ENCODE measurements around the gene TEX26. TPM values are rescaled to one million over a fixed set of nuclear protein-coding genes. Genes with fewer than 3 reads are reported as not detected.

Gene TEX26
- polyA plus RNA-seq, 3 donors = not detected

DNA sequence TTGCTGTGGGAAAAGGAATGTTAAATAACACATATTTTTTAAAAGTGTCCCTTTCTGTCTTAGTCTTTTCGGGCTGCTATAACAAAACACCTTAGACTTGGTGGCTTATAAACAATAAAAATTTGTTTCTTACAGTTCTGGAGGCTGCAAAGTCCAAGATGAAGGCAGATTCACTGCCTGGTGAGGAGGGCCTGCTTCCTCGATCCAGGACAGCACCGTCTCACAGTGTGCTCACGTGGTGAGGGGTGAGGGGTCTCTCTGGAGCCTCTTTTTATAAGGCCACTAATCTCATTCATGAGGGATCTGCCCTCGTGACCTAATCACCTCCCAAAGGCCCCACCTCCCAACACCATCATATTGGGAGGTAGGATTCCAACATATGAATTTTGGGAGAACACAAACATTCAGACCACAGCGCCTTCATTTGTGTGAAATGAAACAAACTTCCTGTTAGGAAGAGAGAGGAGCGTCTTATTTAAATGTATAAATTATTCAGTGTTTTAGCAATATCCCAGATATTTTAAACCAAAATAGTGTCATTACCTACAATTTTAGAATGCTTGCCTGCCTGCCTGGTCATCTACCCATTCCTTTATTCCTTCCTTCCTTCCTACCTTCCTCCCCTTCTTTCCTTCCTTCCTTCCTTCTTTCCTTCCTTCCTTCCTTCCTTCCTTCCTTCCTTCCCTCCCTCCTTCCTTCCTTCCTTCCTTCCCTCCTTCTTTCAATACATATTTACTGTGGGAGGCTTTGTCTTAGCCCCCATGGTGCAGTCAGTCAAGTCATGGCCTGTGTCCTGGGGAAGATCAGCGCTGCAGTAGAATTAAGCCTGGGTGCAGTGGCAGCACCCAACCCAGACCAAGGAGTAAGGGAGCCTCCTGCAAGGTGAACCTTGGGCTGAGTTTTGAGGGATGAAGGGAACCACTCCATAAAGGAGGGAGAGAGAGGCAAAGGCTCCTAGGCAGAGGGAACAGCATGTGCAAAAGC, 84.2 kb downstream of the TEX26 start:
- Histone ChIP-seq H3K9me3 (replicated peaks in 1 of 2; ENCODE audit: control insufficient read depth in 1 of 2, insufficient read depth in 1 of 2, low read length in 2 of 2) (no peaks in the 10 kb centered on the region), H3K79me2 (ENCODE audit: insufficient read depth, low read length) (no peaks in the 10 kb centered on the region), H3K9ac (ENCODE audit: insufficient read depth, low read length, poor library complexity, severe bottlenecking) (no peak overlapping the region), H3K4me2 (replicated peaks; ENCODE audit: extremely low read depth, low read length, poor library complexity, severe bottlenecking) (no peak overlapping the region), H3K36me3 (replicated peaks in 1 of 2; ENCODE audit: control insufficient read depth in 1 of 2, insufficient read depth in 2 of 2, low read length in 2 of 2) (no peaks in the 10 kb centered on the region), H3K4me1 (ENCODE audit: control insufficient read depth in 1 of 2, insufficient read depth in 2 of 2, low read length in 2 of 2) (no peaks in the 10 kb centered on the region), H3K27ac (ENCODE audit: low read depth in 1 of 2, low read length in 2 of 2) (no peak overlapping the region), H3K27me3 (ENCODE audit: control insufficient read depth in 2 of 2, insufficient read depth in 2 of 2, low read length in 2 of 2) (peaks cover 0 to 2% of the 10 kb centered on the region in 2 donors), H4K20me1 (ENCODE audit: insufficient read depth, low read length) (no peaks in the 10 kb centered on the region), H2AFZ (ENCODE audit: insufficient read depth, low read depth, low read length, poor library complexity, severe bottlenecking) (no peak overlapping the region), H3K4me3 (replicated peaks in 1 of 3; ENCODE audit: low read depth in 2 of 3, low read length in 3 of 3) (no peak overlapping the region)
- Mint-ChIP-seq H3K4me3 (no peak overlapping the region), H3K4me1 (peaks cover 4% of the 10 kb centered on the region), H3K36me3 (no peaks in the 10 kb centered on the region), H3K27me3 (ENCODE audit: low read depth in 3 of 3) (peaks cover 10 to 23% (median 20%) of the 10 kb centered on the region in 3 donors), H3K27ac (no peak overlapping the region), H3K9me3 (peaks cover 0 to 2% (median 0%) of the 10 kb centered on the region in 7 donors)
- TF ChIP-seq, protein P1, sequence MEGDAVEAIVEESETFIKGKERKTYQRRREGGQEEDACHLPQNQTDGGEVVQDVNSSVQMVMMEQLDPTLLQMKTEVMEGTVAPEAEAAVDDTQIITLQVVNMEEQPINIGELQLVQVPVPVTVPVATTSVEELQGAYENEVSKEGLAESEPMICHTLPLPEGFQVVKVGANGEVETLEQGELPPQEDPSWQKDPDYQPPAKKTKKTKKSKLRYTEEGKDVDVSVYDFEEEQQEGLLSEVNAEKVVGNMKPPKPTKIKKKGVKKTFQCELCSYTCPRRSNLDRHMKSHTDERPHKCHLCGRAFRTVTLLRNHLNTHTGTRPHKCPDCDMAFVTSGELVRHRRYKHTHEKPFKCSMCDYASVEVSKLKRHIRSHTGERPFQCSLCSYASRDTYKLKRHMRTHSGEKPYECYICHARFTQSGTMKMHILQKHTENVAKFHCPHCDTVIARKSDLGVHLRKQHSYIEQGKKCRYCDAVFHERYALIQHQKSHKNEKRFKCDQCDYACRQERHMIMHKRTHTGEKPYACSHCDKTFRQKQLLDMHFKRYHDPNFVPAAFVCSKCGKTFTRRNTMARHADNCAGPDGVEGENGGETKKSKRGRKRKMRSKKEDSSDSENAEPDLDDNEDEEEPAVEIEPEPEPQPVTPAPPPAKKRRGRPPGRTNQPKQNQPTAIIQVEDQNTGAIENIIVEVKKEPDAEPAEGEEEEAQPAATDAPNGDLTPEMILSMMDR (IDR thresholded peaks at IDR 0.05) = no peak
- intact Hi-C loops (cut with micrococcal nuclease) = no loop called here
- DNase-seq = no peak
- no CpG with 5 or more reads among the region's 8 CpGs for WGBS (ENCODE audit: insufficient coverage)

DNA sequence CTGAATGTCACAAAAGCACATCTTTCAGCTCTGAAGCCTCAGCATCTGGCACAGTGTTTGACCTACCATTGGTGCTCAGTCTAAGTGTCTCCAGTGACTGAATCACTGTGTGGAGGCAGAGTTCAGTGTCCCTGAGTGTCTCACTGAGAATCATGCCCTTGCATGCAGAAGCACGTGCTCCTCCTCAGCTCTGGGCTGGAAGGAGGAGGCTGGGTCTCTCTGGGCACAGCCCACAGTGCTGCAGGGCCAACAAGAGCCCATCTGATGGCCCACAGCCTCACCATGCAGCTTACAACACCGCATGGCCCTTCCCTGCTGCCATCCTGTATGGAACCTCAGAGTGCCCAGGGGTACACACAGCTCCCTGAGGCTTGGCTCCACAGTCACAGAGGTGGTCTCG, 86.1 kb downstream of the TEX26 start:
- Histone ChIP-seq H3K79me2 (ENCODE audit: insufficient read depth, low read length) (no peaks in the 10 kb centered on the region), H3K4me3 (replicated peaks in 1 of 3; ENCODE audit: low read depth in 2 of 3, low read length in 3 of 3) (no peak overlapping the region), H3K4me1 (ENCODE audit: control insufficient read depth in 1 of 2, insufficient read depth in 2 of 2, low read length in 2 of 2) (no peaks in the 10 kb centered on the region), H3K9ac (ENCODE audit: insufficient read depth, low read length, poor library complexity, severe bottlenecking) (no peak overlapping the region), H3K9me3 (replicated peaks in 1 of 2; ENCODE audit: control insufficient read depth in 1 of 2, insufficient read depth in 1 of 2, low read length in 2 of 2) (no peaks in the 10 kb centered on the region), H3K27me3 (ENCODE audit: control insufficient read depth in 2 of 2, insufficient read depth in 2 of 2, low read length in 2 of 2) (peaks cover 0 to 5% of the 10 kb centered on the region in 2 donors), H3K4me2 (replicated peaks; ENCODE audit: extremely low read depth, low read length, poor library complexity, severe bottlenecking) (no peak overlapping the region), H3K36me3 (replicated peaks in 1 of 2; ENCODE audit: control insufficient read depth in 1 of 2, insufficient read depth in 2 of 2, low read length in 2 of 2) (no peaks in the 10 kb centered on the region), H3K27ac (ENCODE audit: low read depth in 1 of 2, low read length in 2 of 2) (no peak overlapping the region), H2AFZ (ENCODE audit: insufficient read depth, low read depth, low read length, poor library complexity, severe bottlenecking) (no peak overlapping the region), H4K20me1 (ENCODE audit: insufficient read depth, low read length) (no peaks in the 10 kb centered on the region)
- intact Hi-C loops (cut with micrococcal nuclease) = no loop called here
- no peaks in the 10 kb centered on the region for H3K4me1 Mint-ChIP-seq
- 92% methylated on average over 3 of the region's 3 CpGs for WGBS (ENCODE audit: insufficient coverage)
- H3K9me3 Mint-ChIP-seq = peaks cover 0 to 2% (median 0%) of the 10 kb centered on the region in 7 donors
- H3K4me3 Mint-ChIP-seq = no peak overlapping the region
- TF ChIP-seq, protein P1 (IDR thresholded peaks at IDR 0.05) = no peak
- no peak for DNase-seq
- H3K27me3 Mint-ChIP-seq (ENCODE audit: low read depth in 3 of 3) = peaks cover 11 to 28% (median 23%) of the 10 kb centered on the region in 3 donors
- no peak overlapping the region for H3K27ac Mint-ChIP-seq
- no peaks in the 10 kb centered on the region for H3K36me3 Mint-ChIP-seq

Measured in CD14-positive monocyte (primary cell).